ENCODE results near the gene MED17.

Gene MED17

DNA sequence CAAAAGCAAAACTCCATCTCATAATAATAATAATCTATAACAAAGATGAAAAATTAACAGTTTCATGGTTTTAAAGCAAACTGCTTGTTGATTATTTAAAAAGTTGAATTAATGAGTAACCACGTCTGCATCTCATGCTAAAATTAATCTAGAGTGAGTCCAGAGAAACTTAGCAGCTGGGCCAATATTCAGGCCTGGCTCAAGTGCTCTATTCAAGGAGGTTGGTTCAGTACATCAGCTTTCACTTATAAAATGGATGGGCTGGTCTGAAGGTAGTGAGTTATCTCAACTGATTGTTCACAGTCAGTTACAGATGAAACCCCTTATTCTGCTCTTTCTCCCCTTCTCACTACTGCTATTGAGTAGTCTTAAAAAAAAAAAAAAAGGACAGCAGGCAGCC is 43.3 kb downstream of the MED17 start:
- H3K4me3 ChIP-seq (ENCODE audit: low read length), result no peak overlapping the region
- TF ChIP-seq, protein P1, sequence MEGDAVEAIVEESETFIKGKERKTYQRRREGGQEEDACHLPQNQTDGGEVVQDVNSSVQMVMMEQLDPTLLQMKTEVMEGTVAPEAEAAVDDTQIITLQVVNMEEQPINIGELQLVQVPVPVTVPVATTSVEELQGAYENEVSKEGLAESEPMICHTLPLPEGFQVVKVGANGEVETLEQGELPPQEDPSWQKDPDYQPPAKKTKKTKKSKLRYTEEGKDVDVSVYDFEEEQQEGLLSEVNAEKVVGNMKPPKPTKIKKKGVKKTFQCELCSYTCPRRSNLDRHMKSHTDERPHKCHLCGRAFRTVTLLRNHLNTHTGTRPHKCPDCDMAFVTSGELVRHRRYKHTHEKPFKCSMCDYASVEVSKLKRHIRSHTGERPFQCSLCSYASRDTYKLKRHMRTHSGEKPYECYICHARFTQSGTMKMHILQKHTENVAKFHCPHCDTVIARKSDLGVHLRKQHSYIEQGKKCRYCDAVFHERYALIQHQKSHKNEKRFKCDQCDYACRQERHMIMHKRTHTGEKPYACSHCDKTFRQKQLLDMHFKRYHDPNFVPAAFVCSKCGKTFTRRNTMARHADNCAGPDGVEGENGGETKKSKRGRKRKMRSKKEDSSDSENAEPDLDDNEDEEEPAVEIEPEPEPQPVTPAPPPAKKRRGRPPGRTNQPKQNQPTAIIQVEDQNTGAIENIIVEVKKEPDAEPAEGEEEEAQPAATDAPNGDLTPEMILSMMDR (conservative IDR thresholded peaks at IDR 0.05; ENCODE audit: low read depth, low read length), result no peak
- no peak for DNase-seq (ENCODE audit: low read depth)

DNA sequence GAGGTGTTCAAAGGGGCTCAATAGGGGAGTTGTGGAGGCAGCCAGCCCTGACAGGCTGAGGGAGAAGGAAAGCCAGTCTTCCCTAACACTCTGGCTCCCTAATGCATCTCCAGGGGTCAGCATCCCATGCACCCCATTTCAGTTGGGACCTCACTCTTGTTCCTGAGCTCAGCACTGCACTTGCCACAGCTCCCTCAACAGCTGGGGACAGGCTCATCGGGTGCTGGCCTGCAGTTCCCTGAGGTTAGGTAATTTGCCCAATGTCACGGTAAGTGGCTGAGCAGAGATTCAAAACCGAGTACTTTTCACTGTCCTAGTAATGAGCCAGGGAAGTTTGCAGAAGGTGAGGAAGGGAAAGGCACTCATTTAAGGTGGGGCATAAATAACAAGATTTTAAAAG is 45.5 kb downstream of the MED17 start:
- no peak overlapping the region for H3K4me3 ChIP-seq (ENCODE audit: low read length)
- no peak for DNase-seq (ENCODE audit: low read depth)
- TF ChIP-seq, protein P1 (conservative IDR thresholded peaks at IDR 0.05; ENCODE audit: low read depth, low read length), result no peak

- no peak overlapping the region for H3K4me3 ChIP-seq (ENCODE audit: low read length)
- TF ChIP-seq, protein P1 (conservative IDR thresholded peaks at IDR 0.05; ENCODE audit: low read depth, low read length), result no peak
- DNase-seq (ENCODE audit: low read depth), result no peak
Observed at GRCh38 chr11:93831343-93832127, 47.5 kb downstream of the MED17 start.

DNA sequence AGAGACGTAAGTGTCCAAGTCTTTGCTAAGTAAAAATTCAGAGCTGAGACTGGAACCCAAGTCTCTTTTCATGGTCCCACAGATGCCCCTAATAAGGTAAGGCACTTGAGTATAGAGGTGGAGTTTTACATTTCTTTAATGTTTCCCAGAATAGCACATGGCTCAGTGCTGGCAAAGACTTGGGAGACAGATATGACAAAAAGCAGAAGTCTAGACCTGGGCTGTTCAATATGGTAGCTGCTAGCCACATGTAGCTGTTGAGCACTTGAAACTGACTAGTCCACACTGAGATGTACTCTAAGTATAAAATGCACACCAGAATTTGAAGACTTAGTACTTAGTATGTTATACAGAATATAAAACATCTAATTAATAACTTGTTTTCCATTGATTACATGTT is 48.7 kb downstream of the MED17 start:
- H3K4me3 ChIP-seq (ENCODE audit: low read length), result no peak overlapping the region
- TF ChIP-seq, protein P1 (conservative IDR thresholded peaks at IDR 0.05; ENCODE audit: low read depth, low read length), result no peak
- no peak for DNase-seq (ENCODE audit: low read depth)

- no peak for DNase-seq (ENCODE audit: low read depth)
- TF ChIP-seq, protein P1 (conservative IDR thresholded peaks at IDR 0.05; ENCODE audit: low read depth, low read length), result no peak
- H3K4me3 ChIP-seq (ENCODE audit: low read length), result no peak overlapping the region
Observed at GRCh38 chr11:93838967-93839366, 54.9 kb downstream of the MED17 start.

DNA sequence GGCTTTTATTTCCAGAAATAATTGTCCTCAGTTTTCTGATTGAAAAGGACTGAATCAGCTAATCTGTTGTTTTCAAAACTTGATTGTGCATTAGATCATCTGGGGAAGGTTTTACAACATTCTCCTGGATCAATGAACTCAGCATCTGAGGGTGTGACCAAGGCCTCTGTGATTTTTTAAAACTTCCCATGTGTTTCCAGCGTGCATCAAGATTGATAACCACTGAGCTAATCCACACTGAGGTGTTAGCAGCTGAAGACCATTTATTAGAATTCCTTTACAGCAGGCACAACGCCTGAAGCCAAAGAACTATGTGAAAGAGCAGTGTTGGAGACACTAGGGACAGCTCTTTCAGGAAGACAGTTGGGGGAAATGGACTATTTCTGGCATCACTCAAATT is 56.1 kb downstream of the MED17 start:
- no peak overlapping the region for H3K4me3 ChIP-seq (ENCODE audit: low read length)
- DNase-seq (ENCODE audit: low read depth), result no peak
- TF ChIP-seq, protein P1 (conservative IDR thresholded peaks at IDR 0.05; ENCODE audit: low read depth, low read length), result no peak

DNA sequence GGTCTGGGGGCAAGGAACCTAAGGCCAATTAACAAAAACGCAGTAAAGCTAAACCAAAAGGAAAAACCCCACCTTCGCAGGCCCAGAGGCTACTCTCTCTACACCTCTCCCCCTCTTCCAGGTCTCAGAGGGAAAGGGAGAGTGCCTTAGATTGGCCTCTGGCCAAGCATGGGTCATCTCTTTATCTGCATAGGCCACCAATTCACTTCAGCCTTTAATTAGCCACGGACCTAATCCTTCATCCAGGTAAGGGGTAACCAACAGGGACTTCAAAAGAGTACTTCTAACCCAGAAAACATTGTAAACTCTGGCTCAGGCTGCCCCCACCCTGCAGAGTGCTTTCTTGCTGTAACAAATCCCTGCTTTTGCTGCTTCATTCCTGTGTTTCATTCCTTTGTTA is 56.9 kb downstream of the MED17 start:
- TF ChIP-seq, protein P1 (conservative IDR thresholded peaks at IDR 0.05; ENCODE audit: low read depth, low read length), result no peak
- DNase-seq (ENCODE audit: low read depth), result no peak

More for the DNA sequence above, 56.9 kb downstream of the MED17 start:
- H3K4me3 ChIP-seq (ENCODE audit: low read length), result no peak overlapping the region

Data from retinal pigment epithelial cell (primary cell).